OCI-LY1 (cell line): ENCODE results near the gene FLT3LG.

Experiments used
- H2AFZ ChIP-seq: fragments of 200-600 bp; sonication (generic), shearing (Covaris generic); 2 replicates; pipeline ENCODE4 v1.6.0; 2014; ENCODE audit warnings: antibody characterized with exemption, mild to moderate bottlenecking, low read length
- H3F3A ChIP-seq: fragments of 200-600 bp; sonication (generic), shearing (Covaris generic); 2 replicates; pipeline ENCODE4 v1.6.0; 2014; ENCODE audit warnings: mild to moderate bottlenecking, antibody characterized with exemption, low read length, moderate library complexity; ENCODE audit not compliant: insufficient read depth
- H3K27ac ChIP-seq: fragments of 200-600 bp; sonication (generic); 2 replicates; pipeline ENCODE4 v1.5.1; 2014; ENCODE audit warnings: low read length, mixed run types, mild to moderate bottlenecking, low read depth; ENCODE audit not compliant: poor library complexity, severe bottlenecking
- H3K27me3 ChIP-seq: fragments of 200-600 bp; sonication (generic); 2 replicates; pipeline ENCODE4 v1.6.0; 2014; ENCODE audit warnings: antibody characterized with exemption, mild to moderate bottlenecking, low read length, moderate library complexity; ENCODE audit not compliant: insufficient read depth
- H3K36me3 ChIP-seq: fragments of 200-600 bp; sonication (generic); 2 replicates; pipeline ENCODE4 v1.6.1; 2014; ENCODE audit warnings: mild to moderate bottlenecking, antibody characterized with exemption, low read length, moderate library complexity, mixed read lengths; ENCODE audit not compliant: insufficient read depth
- H3K4me1 ChIP-seq: fragments of 200-600 bp; sonication (generic); 2 replicates; pipeline ENCODE4 v1.5.1; 2014; ENCODE audit warnings: mild to moderate bottlenecking, low read length, moderate library complexity; ENCODE audit not compliant: insufficient read depth, severe bottlenecking
- H3K4me2 ChIP-seq: fragments of 200-600 bp; sonication (generic), shearing (Covaris generic); 2 replicates; pipeline ENCODE4 v1.6.1; 2014; ENCODE audit warnings: low read length
- H3K4me3 ChIP-seq: fragments of 200-600 bp; sonication (generic); 2 replicates; pipeline ENCODE4 v1.5.1; 2014; ENCODE audit warnings: low read length, low read depth, mild to moderate bottlenecking, mixed read lengths; ENCODE audit not compliant: poor library complexity, severe bottlenecking
- H3K79me2 ChIP-seq: fragments of 200-600 bp; shearing (Covaris generic); 2 replicates; pipeline ENCODE4 v1.6.1; 2016; ENCODE audit warnings: mixed run types, low read length, mixed read lengths; ENCODE audit not compliant: insufficient read depth
- H3K9ac ChIP-seq: fragments of 200-600 bp; sonication (generic), shearing (Covaris generic); 2 replicates; pipeline ENCODE4 v1.6.1; 2014; ENCODE audit warnings: mild to moderate bottlenecking, low read length, mixed read lengths
- H3K9me2 ChIP-seq: fragments of 200-600 bp; sonication (generic), shearing (Covaris generic); 2 replicates; pipeline ENCODE4 v1.6.1; 2014; ENCODE audit warnings: low read depth, mild to moderate bottlenecking, low read length, mixed read lengths
- H3K9me3 ChIP-seq: fragments of 200-600 bp; shearing (Covaris generic); 2 replicates; pipeline ENCODE4 v1.6.1; 2014; ENCODE audit warnings: low read length, mixed read lengths
- H4K20me1 ChIP-seq: fragments of 200-600 bp; sonication (generic), shearing (Covaris generic); 2 replicates; pipeline ENCODE4 v1.6.0; 2016; ENCODE audit warnings: mild to moderate bottlenecking, low read length; ENCODE audit not compliant: insufficient read depth
- EZH2 ChIP-seq: fragments of 200-600 bp; sonication (generic), shearing (Covaris generic); IDR thresholded peaks from 2 replicates; pipeline ENCODE4 v1.8.0; 2017; ENCODE audit warnings: borderline replicate concordance, mixed run types, mild to moderate bottlenecking, antibody characterized with exemption, low read length, moderate library complexity, mixed read lengths
- TF ChIP-seq, protein P1 (sequence below): fragments of 200-600 bp; sonication (generic), shearing (Covaris generic); IDR thresholded peaks from 2 replicates; pipeline ENCODE4 v1.5.1; 2017; ENCODE audit warnings: mild to moderate bottlenecking, antibody characterized with exemption, low read length, moderate library complexity, mixed read lengths

The FLT3LG gene

DNA sequence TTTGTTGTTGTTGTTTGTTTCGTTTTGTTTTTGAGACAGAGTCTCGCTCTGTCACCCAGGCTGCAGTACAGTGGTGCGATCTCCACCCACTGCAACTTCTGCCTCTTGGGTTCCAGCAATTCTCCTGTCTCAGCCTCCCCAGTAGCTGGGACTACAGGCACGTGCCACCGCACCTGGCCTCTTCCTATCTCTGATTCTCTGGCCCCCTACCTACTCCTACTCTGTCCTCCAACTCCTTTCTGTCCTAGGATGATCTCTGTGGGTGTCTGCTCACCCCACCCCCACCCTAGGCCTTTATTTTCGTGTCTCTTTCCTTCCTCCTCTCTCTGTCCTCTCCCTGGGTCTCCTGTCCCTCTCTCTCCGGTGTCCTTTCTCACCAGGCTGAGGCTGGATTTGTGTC lies 23.6 kb upstream of the FLT3LG start:
- peak overlapping the region; percentile 77 for H3K4me3 ChIP-seq
- H3K27ac ChIP-seq = peak overlapping the region; percentile 72

DNA sequence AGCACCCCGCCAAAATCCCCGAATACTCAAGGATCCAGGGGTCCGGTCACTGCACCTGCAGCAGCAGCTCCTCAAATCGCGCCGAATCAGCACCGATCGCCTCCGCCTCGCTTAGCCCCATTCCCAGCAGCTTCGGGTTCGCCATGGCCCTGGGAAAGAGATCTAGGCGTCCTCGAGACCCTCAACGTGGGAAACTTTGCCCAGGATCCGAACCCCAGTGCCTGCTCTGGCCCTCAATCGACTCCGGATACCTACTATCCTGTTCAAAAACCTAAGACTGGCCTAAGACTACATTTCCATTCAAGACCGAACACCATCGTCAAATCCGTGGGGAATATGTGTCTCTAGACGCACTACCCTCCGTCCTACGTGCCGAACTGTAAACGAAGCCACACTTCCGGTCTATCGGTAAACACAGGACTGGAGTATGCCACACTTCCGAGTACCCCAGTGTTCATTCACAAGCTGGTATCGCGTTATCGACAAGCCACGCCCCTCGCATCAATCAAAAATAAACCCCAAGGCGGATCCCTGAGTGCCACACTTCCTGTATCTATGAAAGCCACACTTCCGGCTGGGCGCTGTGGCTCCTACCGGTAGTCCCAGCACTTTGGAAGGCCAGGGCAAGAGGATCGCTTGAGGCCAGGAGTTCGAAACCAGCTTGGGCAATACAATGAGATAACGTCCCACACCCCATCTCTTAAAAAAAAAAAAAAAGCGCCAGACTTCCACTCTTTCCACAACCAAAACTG lies 22.4 kb upstream of the FLT3LG start, which contains the start of gene PIH1D1:
Gene PIH1D1, minus strand, starts transcription at position 385 of the 752 bp plus-strand sequence. Its CDS starts 240 bp downstream, at position 145.
- H3K9me3 ChIP-seq = no peaks in the 10 kb centered on the region
- no peaks in the 10 kb centered on the region for H4K20me1 ChIP-seq
- no peaks in the 10 kb centered on the region for H3K9me2 ChIP-seq
- no peak for TF ChIP-seq EZH2
- TF ChIP-seq, protein P1, sequence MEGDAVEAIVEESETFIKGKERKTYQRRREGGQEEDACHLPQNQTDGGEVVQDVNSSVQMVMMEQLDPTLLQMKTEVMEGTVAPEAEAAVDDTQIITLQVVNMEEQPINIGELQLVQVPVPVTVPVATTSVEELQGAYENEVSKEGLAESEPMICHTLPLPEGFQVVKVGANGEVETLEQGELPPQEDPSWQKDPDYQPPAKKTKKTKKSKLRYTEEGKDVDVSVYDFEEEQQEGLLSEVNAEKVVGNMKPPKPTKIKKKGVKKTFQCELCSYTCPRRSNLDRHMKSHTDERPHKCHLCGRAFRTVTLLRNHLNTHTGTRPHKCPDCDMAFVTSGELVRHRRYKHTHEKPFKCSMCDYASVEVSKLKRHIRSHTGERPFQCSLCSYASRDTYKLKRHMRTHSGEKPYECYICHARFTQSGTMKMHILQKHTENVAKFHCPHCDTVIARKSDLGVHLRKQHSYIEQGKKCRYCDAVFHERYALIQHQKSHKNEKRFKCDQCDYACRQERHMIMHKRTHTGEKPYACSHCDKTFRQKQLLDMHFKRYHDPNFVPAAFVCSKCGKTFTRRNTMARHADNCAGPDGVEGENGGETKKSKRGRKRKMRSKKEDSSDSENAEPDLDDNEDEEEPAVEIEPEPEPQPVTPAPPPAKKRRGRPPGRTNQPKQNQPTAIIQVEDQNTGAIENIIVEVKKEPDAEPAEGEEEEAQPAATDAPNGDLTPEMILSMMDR = no peak
- H3K4me2 ChIP-seq = peak within 1 kb of the TSS; percentile 91
- peaks cover 7% of the 10 kb centered on the region; the same call in 1 of the 2 replicates for H3F3A ChIP-seq
- peak within 1 kb of the TSS; percentile 89 for H3K27ac ChIP-seq
- H3K4me3 ChIP-seq = peak within 1 kb of the TSS; percentile 77
- peaks cover 7% of the 10 kb centered on the region; the same call in 1 of the 2 replicates for H3K79me2 ChIP-seq
- peaks cover 31% of the 10 kb centered on the region for H3K36me3 ChIP-seq
- H3K4me1 ChIP-seq = peaks cover 24% of the 10 kb centered on the region
- H2AFZ ChIP-seq = no peak within 1 kb of the TSS
- no peaks in the 10 kb centered on the region for H3K27me3 ChIP-seq
- peak within 1 kb of the TSS; percentile 99 for H3K9ac ChIP-seq

More for the DNA sequence above, 23.6 kb upstream of the FLT3LG start:
- Histone ChIP-seq H3F3A (peaks cover 7% of the 10 kb centered on the region; the same call in 1 of the 2 replicates), H4K20me1 (no peaks in the 10 kb centered on the region), H3K79me2 (peaks cover 7% of the 10 kb centered on the region; the same call in 1 of the 2 replicates), H3K4me2 (peak overlapping the region; percentile 91), H3K9ac (peak overlapping the region; percentile 99), H3K9me2 (no peaks in the 10 kb centered on the region), H3K9me3 (no peaks in the 10 kb centered on the region), H3K36me3 (peaks cover 34% of the 10 kb centered on the region), H2AFZ (no peak overlapping the region), H3K4me1 (peaks cover 24% of the 10 kb centered on the region), H3K27me3 (no peaks in the 10 kb centered on the region)
- TF ChIP-seq, protein P1 = no peak
- TF ChIP-seq EZH2 = no peak

DNA sequence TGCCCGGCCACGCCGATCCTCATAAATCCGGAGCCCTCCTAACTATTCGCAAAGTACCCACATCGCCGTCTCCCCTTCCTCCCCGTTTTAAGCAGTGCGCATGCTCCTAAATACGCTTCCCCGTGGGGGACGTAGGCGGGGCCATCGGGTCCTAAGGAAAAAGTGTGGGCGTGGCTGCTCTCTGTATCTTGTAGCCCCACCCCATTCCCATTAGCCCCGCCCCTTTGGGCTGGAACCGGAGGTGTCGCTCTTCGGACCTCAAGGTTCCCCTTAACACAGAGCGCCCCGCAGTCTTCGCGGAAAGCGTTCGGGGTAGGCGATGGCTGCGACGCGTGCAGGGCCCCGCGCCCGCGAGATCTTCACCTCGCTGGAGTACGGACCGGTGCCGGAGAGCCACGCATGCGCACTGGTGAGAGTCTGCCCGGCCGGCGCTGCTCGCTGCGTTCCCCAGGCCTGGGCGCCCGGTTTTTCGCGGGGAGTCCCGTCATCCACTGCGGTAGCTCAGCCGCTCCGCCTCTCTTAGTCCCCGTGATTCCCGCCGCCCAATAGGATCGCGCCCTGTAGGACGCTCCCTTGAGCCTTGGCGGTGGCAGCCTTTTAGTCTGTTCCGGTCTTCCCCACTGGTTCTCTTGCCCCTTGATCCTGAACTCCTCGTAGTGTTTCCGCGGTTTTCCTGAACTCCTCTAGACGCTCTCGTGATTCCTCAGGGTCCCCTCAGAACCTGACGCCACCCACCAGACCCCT lies 20.8 kb upstream of the FLT3LG start, which contains the start of gene ALDH16A1:
Gene ALDH16A1, plus strand, starts transcription at position 213 of the 744 bp plus-strand sequence. Its CDS starts 107 bp downstream, at position 320.
- no peaks in the 10 kb centered on the region for H3K27me3 ChIP-seq
- peaks cover 7% of the 10 kb centered on the region; the same call in 1 of the 2 replicates for H3K79me2 ChIP-seq
- TF ChIP-seq, protein P1 = no peak
- TF ChIP-seq EZH2 = no peak
- peak within 1 kb of the TSS; percentile 77 for H3K4me2 ChIP-seq
- H3K9ac ChIP-seq = peak within 1 kb of the TSS; percentile 91
- no peaks in the 10 kb centered on the region for H3K9me2 ChIP-seq
- H4K20me1 ChIP-seq = no peaks in the 10 kb centered on the region
- H3K9me3 ChIP-seq = no peaks in the 10 kb centered on the region
- H3K4me1 ChIP-seq = peaks cover 31% of the 10 kb centered on the region
- no peak within 1 kb of the TSS for H2AFZ ChIP-seq
- peaks cover 7% of the 10 kb centered on the region; the same call in 1 of the 2 replicates for H3F3A ChIP-seq
- H3K4me3 ChIP-seq = peak within 1 kb of the TSS; percentile 77
- H3K36me3 ChIP-seq = peaks cover 18% of the 10 kb centered on the region; the same call in 1 of the 2 replicates
- peak within 1 kb of the TSS; percentile 89 for H3K27ac ChIP-seq
